GM18909 (cell line): ENCODE measurements around the gene SCAPER.
"Not testable (repeated sequence)": the region's sequence is repeated elsewhere in the genome, so short reads cannot be mapped to it uniquely, and the experiment has no call there.

ENCODE experiments used
- ATAC-seq: cut with Tn5 transposase; IDR thresholded peaks from one replicate; pipeline ENCODE4 v1.9.1; 2021; ENCODE audit warnings: mild to moderate bottlenecking; ENCODE audit not compliant: unreplicated experiment, poor library complexity

Gene SCAPER

DNA sequence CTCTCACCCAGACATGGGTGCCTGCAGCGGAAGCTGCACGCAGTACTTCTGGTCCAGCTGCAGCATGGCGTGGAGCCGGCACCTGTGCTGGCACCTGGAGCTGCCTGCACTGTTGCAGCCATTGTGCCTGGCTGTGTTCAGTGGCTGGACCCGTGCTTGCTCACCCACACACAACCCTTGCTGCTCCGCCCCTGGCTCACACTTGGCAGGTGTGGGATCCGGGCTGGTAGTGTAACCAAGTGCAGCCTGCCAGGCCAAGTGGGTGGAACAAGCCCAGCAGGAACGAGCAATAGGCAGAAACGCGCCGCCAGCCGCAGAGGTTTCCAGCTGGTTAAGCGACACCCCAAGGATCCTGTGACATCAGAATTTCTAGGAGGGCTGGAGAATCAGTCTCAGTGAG lies 11.2 kb upstream of the SCAPER start:
- no peak for ATAC-seq

DNA sequence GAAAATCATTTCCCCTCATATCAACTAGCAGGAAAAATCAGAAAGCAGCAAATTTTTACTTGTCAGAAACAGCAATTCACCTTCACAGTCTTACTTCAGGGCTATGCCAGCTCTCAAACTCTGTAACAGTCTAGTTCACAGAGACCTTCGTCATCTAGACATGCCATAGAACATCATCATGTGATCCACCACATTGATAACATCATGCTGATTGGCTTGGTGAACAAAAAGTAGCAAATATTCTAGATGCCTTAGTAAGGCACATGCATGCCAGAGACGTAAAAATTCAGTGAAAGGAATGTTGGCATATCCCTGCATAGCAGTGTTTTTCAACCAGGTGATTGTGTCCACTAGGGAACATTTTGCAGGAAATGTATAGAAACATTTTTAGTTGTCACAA lies 8.6 kb upstream of the SCAPER start:
- ATAC-seq: no peak

DNA sequence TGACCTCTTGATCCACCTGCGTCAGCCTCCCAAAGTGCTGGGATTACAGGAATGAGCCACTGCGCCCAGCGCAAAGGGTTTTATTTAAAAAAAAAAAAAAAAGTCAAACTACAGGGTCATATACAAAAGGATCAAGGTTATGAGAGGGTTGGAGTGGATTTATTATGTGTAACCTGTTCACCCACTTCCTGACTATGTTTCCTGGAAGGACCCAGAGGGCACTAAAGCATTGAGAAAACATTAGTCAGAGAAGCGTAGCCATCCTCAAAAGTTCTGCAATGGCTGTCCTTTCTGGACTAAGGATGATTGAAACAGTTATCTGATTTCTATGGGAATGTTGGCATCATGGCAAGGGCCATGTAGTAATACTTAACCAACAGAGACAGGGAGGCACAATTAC lies 7.3 kb upstream of the SCAPER start:
- no peak for ATAC-seq

GRCh38 chr15:76905855-76906254 lies 715 bp upstream of the SCAPER start:
- no peak for ATAC-seq

DNA sequence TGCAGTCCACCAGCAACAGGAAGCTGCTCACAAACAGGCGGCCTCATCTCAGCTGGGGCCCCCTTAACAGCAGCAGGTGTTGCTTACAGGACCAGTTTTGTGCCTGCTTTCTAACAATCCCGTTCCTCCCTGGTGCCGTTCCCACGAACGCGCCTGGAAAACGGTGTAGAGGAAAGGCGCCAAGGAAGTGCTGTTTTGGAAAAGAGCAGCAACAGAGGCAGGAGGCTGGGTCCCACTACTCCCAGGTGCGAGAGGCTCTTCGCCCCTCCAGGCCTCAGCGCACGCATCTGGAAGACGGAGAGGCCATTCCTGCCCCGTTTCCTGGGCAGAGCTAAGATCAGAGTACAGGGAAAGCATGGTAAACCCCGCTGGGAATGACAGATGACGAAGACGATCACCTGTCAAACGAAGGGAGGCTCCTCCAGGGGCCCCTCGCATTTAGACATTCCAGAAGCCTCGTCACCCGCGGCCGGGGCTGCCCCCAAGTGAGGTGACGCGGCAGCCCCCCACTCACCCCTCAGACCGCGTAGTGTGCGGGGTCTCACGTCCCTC lies 603 bp downstream of the SCAPER start:
- peak; percentile 25 for ATAC-seq

DNA sequence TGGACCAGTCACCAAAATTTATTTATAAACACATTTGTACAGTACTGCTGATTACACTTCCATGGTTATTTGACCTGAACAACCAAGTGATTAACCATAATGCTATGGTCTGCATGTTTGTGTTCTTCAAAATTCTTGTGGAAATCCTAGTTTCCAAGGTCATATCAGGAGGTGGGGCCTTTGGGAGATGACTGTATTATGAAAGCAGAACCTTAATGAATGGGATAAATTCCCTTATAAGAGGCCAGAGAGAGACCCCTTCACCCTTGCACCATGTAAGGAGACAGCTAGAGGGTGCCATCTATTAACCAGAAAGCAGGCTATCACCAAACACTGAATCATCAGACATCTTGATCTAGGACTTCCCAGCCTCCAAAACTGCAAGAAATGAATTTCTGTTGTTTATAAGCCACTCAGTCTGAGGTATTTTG lies 1.9 kb downstream of the SCAPER start:
- ATAC-seq: no peak

- no peak for ATAC-seq
Observed at GRCh38 chr15:76901965-76902364, 3.2 kb downstream of the SCAPER start.

DNA sequence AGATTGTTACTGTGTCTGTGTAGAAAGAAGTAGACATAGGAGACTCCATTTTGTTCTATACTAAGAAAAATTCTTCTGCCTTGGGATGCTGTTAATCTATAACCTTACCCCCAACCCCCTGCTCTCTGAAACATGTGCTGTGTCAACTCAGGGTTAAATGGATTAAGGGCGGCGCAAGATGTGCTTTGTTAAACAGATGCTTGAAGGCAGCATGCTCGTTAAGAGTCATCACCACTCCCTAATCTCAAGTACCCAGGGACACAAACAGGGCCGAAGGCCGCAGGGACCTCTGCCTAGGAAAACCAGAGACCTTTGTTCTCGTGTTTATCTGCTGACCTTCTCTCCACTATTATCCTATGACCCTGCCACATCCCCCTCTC lies 5.2 kb downstream of the SCAPER start:
- ATAC-seq: not testable (repeated sequence)

DNA sequence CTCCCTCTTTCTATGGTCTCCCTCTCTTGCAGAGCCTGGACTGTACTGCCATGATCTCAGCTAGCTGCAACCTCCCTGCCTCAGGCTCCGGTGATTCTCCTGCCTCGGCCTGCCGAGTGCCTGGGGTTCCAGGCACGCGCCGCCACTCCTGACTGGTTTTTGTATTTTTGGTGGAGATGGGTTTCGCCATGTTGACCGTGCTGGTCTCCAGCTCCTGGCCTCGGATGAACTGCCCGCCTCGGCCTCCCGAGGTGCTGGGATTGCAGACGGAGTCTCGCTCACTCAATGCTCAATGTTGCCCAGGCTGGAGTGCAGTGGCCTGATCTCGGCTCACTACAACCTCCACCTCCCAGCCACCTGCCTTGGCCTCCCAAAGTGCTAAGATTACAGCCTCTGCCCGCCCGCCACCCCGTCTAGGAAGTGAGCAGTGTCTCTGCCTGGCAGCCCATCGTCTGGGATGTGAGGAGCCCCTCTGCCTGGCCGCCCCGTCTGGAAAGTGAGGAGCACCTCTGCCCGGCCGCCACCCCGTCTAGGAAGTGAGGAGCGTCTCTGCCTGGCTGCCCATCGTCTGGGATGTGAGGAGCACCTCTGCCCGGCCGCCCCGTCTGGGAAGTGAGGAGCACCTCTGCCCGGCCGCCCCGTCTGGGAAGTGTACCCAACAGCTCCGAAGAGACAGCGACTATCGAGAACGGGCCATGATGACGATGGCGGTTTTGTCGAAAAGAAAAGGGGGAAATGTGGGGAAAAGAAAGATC lies 5.8 kb downstream of the SCAPER start:
- ATAC-seq: not testable (repeated sequence)

DNA sequence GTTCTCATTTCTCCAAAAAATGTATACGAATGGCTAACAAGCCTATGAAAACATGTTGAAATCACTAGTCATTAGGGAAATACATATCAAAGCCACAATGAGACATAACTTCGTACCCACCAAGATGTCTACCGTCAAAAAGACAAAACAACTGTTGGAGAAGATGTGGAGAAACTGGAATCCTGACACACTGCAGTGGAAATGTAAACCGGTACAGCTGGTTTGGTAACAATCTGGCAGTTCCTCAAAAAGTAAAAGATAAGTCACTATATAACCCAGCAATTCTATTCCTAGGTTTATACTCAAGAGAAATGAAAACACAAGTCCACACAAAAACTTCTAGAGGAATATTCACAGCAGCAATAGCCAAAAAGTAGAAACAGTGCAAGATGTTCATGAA lies 7.0 kb downstream of the SCAPER start:
- no peak for ATAC-seq

DNA sequence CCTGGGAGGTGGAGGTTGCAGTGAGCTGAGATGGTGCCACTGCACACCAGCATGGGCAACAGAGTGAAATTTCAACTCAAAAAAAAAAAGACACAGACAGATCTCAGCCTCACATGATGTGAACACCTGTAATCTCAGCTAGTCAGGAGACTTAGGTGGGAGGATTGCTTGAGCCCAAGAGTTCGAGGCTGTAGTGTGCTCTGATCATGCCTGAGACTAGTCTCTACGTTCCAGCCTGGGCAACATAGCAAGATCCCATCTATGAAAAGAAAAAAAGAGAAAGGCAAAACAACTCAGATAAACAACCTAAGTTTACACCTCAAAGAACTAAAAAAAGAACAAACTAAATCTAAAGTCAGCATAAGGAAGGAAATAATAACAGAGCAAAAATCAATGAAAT lies 11.0 kb downstream of the SCAPER start:
- no peak for ATAC-seq

GRCh38 chr15:76892836-76893235 lies 12.3 kb downstream of the SCAPER start:
- not testable (repeated sequence) for ATAC-seq

GRCh38 chr15:76887280-76888141 lies 17.6 kb downstream of the SCAPER start:
- not testable (repeated sequence) for ATAC-seq

DNA sequence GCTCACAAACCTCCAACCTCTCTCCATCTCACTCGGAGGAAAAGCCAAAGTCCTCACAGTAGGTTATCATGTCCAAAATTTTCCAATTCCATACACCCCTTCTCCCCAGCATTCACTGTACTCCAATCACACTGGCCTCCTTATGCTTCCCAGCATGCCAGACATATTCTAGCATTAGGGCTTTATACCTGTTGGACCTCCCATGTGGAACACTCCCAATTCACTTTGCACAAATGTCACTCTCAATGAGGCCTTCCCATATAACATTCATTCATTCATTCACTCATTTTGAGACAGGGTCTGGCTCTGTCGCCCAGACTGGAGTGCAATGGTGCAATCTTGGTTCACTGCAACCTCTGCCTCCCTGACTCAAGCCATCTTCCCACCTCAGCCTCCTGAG lies 19.9 kb downstream of the SCAPER start:
- ATAC-seq: no peak

DNA sequence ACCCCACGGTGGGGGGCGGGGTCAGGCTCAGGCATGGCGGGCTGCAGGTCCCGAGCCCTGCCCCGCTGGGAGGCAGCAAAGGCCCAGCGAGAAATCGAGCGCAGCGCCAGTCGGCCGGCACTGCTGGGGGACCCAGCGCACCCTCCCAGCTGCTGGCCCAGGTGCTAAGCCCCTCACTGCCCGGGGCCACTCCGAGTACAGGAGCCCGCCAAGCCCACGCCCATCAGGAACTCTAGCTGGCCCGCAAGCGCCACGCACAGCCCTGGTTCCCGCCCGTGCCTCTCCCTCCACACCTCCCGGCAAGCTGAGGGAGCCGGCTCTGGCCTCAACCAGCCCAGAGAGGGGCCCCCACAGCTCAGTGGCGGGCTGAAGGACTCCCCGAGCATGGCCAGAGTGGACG lies 29.2 kb downstream of the SCAPER start:
- ATAC-seq: no peak

DNA sequence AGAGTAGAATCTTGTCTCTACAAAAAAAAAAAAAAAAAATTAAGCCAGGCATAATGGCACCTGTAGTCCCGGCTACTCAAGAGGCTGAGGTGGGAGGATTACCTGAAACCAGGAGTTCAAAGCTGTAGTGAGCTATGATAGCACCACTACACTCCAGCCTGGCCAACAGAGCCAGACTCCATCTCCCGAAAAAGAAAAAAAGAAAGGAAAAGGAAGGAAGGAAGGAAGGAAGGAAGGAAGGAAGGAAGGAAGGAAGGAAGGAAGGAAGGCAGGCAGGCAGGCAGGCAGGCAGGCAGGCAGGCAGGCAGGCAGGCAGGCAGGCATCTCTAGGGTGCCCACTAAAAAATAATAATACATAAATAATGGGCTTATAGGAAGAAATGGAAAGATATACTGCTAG lies 32.1 kb downstream of the SCAPER start:
- not testable (repeated sequence) for ATAC-seq

DNA sequence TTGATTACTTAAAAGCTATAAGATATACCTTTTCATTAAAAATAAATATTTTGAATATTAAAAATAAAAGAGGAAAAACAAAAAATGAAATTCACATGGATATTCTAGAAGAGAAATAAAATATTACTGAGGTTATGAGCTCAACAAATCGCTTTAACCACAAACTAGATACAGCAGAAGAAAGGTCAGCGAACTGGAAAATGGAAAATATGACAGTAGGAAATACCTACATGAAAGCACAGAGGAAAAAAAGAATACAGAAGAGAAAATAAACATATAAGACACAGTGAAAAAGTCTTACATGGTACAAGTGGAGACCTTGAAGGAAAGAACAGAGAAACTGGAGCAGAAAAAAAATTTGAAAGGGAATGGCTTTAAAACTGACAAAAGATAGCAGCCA lies 33.2 kb downstream of the SCAPER start:
- ATAC-seq: no peak

DNA sequence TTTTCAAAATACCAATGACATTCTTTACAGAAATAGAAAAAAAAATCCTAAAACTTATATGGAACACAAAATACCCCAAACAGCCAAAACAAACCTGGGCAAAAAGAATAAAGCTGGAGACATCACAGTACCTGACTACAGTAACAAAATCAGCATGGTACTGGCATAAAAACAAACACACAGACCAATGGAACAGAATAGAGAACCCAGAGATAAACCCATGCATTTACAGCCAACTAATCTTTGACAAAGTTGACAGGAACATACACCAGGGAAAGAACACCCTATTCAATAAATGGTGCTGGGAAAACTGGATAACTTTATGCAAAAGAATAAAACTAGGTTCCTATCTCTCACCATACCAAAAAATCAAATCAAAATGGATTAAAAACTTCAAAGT lies 36.4 kb downstream of the SCAPER start:
- no peak for ATAC-seq

GRCh38 chr15:76866716-76867321 lies 38.3 kb downstream of the SCAPER start:
- ATAC-seq: no peak

DNA sequence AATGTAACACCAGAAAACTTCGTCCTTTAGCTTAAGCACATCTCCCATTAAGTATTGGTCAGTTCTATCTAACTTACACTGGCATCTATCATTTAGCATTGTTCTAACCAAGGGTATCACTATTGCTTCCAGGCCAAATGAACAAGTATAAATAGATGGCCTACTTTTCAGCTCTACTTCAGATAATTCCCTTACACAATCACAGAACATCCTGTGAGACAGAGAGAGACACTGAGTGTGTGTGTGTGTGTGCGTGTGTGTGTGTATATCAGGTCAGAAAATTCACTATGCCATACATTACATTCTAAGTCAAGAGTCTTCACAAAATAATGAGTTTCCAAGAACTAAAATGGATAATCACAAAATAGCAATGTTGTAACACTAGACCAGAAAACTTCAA lies 39.1 kb downstream of the SCAPER start:
- no peak for ATAC-seq

- ATAC-seq: no peak
Observed at GRCh38 chr15:76865548-76865991, 39.6 kb downstream of the SCAPER start.
